ENCODE data around the gene PSMC1. TPM values are rescaled to one million over a fixed set of nuclear protein-coding genes. Genes with fewer than 3 reads are reported as not detected.

PSMC1 gene
- total and polyA plus RNA-seq, 7 experiments from 2014 or later = 47.9 to 101 (median 72.4) TPM

DNA sequence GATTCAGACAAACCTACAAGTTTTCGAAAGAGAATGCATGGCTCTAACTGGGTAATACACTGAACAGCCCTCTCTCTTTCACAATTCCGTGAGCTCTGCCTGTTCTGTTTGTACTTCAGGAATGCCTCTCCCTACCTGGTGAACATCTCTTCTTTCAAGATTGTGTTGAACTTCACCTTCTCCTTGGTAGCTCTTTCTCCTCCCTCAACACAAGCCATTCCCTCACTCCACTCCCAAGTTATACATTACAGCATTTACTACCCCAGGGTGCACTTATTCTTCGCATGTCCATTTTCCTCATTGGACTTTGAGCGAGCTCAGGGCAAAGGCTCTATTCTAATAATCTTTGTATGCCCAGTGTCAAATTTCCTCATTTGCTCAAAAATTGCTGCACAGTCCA, 47.1 kb downstream of the PSMC1 start:
- POLR2A ChIA-PET = no interaction called here
- H3K4me3 Mint-ChIP-seq = no peak overlapping the region
- DNase-seq (no peak), ATAC-seq (no peak)
- peaks cover 15 to 48% (median 38%) of the 10 kb centered on the region in 5 donors for H3K36me3 Mint-ChIP-seq
- H3K27me3 Mint-ChIP-seq = no peaks in the 10 kb centered on the region
- Histone ChIP-seq H3K27me3 (ENCODE audit: control insufficient read depth in 2 of 2, insufficient read depth in 2 of 2, low read length in 2 of 2) (no peaks in the 10 kb centered on the region), H3K27ac (ENCODE audit: low read depth, low read length) (no peak overlapping the region), H3K9me3 (ENCODE audit: control insufficient read depth in 2 of 3, low read length in 3 of 3) (no peaks in the 10 kb centered on the region), H3K4me1 (ENCODE audit: control insufficient read depth in 2 of 2, insufficient read depth in 2 of 2, low read length in 2 of 2) (no peaks in the 10 kb centered on the region), H3K36me3 (ENCODE audit: control insufficient read depth in 2 of 3, insufficient read depth in 3 of 3, low read length in 3 of 3) (peaks cover 3 to 43% (median 5%) of the 10 kb centered on the region in 3 experiments), H3K4me3 (ENCODE audit: low read length) (no peak overlapping the region)
- peaks cover 0 to 2% (median 0%) of the 10 kb centered on the region in 11 donors for H3K9me3 Mint-ChIP-seq
- CTCF ChIA-PET = interaction anchor here (0.5 to 2.8 kb wide), 2 partner anchors 74 to 394 kb away, joined by 5 to 16 read pairs; no protein-coding TSS in a partner anchor
- peak overlapping the region in 3 of 9 donors; percentile 9 to 75 (median 68) for H3K27ac Mint-ChIP-seq
- H3K4me1 Mint-ChIP-seq = peaks cover 13 to 31% (median 20%) of the 10 kb centered on the region in 7 donors
- intact Hi-C loops (cut with micrococcal nuclease) = no loop called here

DNA sequence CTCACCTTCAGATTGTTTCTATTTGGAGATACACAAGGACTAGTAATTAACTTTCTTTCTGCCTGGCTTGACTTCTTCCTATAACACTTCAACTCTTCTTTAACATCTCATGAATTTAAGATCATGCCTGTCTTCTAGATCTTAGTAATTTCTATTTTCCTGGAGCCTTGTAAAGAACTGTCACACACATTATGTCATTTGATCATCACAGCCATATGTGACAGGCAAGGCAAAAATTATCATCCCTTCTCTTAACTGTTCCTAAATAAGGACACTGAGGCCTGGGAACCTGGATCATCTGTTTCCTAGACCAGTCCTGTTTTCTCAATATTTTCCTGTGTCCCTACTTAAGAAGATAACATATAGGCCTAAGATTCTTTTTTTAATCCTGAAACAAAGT, 48.1 kb downstream of the PSMC1 start:
- Mint-ChIP-seq H3K27me3 (no peaks in the 10 kb centered on the region), H3K36me3 (peaks cover 19 to 56% (median 45%) of the 10 kb centered on the region in 5 donors)

DNA sequence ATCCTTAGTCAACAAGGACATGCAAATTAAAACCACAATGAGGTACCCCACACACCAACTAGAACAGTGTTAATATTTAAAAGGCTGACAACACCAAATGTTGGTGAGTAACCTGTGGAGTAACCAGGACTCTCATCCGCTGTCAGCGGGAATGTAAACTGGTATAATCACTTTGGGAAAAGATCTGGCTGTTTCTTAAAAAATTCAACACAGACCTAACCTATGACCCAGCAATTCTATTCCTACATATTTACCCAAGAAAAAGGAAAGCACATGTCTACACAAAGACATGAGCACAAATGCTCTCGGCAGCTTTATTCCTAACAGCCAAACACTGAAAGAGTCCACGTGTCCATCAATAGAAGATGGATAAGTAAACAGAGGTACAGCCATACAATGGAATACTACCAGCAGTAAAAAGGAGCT, 48.8 kb downstream of the PSMC1 start:
- Histone ChIP-seq H3K4me1 (ENCODE audit: control insufficient read depth in 2 of 2, insufficient read depth in 2 of 2, low read length in 2 of 2) (no peaks in the 10 kb centered on the region), H3K36me3 (ENCODE audit: control insufficient read depth in 2 of 3, insufficient read depth in 3 of 3, low read length in 3 of 3) (peaks cover 3 to 59% (median 5%) of the 10 kb centered on the region in 3 experiments), H3K27me3 (ENCODE audit: control insufficient read depth in 2 of 2, insufficient read depth in 2 of 2, low read length in 2 of 2) (no peaks in the 10 kb centered on the region), H3K4me3 (ENCODE audit: low read length) (no peak overlapping the region), H3K9me3 (ENCODE audit: control insufficient read depth in 2 of 3, low read length in 3 of 3) (no peaks in the 10 kb centered on the region), H3K27ac (ENCODE audit: low read depth, low read length) (no peak overlapping the region)
- peaks cover 20 to 61% (median 52%) of the 10 kb centered on the region in 5 donors for H3K36me3 Mint-ChIP-seq
- no peak for ATAC-seq
- H3K4me1 Mint-ChIP-seq = peaks cover 13 to 31% (median 20%) of the 10 kb centered on the region in 7 donors
- CTCF ChIA-PET = no interaction called here
- H3K27ac Mint-ChIP-seq = peak overlapping the region in 2 of 9 donors; percentile 5 to 15
- H3K9me3 Mint-ChIP-seq = peaks cover 0 to 2% (median 0%) of the 10 kb centered on the region in 11 donors
- POLR2A ChIA-PET = no interaction called here
- DNase-seq = no peak
- intact Hi-C loops (cut with micrococcal nuclease) = no loop called here
- H3K27me3 Mint-ChIP-seq = no peaks in the 10 kb centered on the region
- no peak overlapping the region for H3K4me3 Mint-ChIP-seq

More for the DNA sequence above, 48.1 kb downstream of the PSMC1 start:
- Histone ChIP-seq H3K27ac (ENCODE audit: low read depth, low read length) (no peak overlapping the region), H3K36me3 (ENCODE audit: control insufficient read depth in 2 of 3, insufficient read depth in 3 of 3, low read length in 3 of 3) (peaks cover 3 to 53% (median 5%) of the 10 kb centered on the region in 3 experiments), H3K4me1 (ENCODE audit: control insufficient read depth in 2 of 2, insufficient read depth in 2 of 2, low read length in 2 of 2) (no peaks in the 10 kb centered on the region), H3K9me3 (ENCODE audit: control insufficient read depth in 2 of 3, low read length in 3 of 3) (no peaks in the 10 kb centered on the region), H3K27me3 (ENCODE audit: control insufficient read depth in 2 of 2, insufficient read depth in 2 of 2, low read length in 2 of 2) (no peaks in the 10 kb centered on the region), H3K4me3 (ENCODE audit: low read length) (no peak overlapping the region)
- CTCF ChIA-PET = no interaction called here
- peaks cover 0 to 2% (median 0%) of the 10 kb centered on the region in 11 donors for H3K9me3 Mint-ChIP-seq
- intact Hi-C loops (cut with micrococcal nuclease) = no loop called here
- H3K4me3 Mint-ChIP-seq = no peak overlapping the region
- no peak overlapping the region for H3K27ac Mint-ChIP-seq
- H3K4me1 Mint-ChIP-seq = peaks cover 13 to 31% (median 20%) of the 10 kb centered on the region in 7 donors
- no peak for DNase-seq
- POLR2A ChIA-PET = no interaction called here
- ATAC-seq = no peak

DNA sequence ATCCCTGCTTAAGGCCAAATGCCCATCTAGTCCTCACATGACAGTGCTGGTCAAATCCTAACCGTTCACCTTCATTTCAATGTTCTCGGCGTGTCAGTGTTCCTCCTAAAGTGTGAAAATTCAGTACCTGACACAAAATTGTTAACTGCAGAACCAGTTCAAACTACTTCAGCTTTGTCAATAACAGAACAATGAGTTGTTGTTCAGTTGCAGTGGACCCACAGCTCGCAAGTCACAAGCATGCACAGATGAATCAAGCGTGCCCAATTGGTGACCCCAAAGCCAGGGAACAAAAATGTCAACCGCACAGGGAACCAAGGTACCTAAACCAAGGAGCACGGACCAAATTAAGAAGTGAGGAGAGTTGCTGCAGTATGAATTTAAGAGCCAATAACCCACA, 52.2 kb downstream of the PSMC1 start:
- H3K27me3 ChIP-seq (ENCODE audit: control insufficient read depth in 2 of 2, insufficient read depth in 2 of 2, low read length in 2 of 2) = no peaks in the 10 kb centered on the region
- Mint-ChIP-seq H3K27ac (peak overlapping the region in 1 of 9 donors; percentile 36), H3K36me3 (peaks cover 18 to 76% (median 56%) of the 10 kb centered on the region in 5 donors), H3K4me1 (peaks cover 0 to 12% (median 2%) of the 10 kb centered on the region in 7 donors), H3K9me3 (no peaks in the 10 kb centered on the region), H3K27me3 (no peaks in the 10 kb centered on the region), H3K4me3 (no peak overlapping the region)
- no peaks in the 10 kb centered on the region for H3K4me1 ChIP-seq (ENCODE audit: control insufficient read depth in 2 of 2, insufficient read depth in 2 of 2, low read length in 2 of 2)
- no peak overlapping the region for H3K27ac ChIP-seq (ENCODE audit: low read depth, low read length)
- no peak overlapping the region for H3K4me3 ChIP-seq (ENCODE audit: low read length)
- DNase-seq = no peak
- CTCF ChIA-PET = interaction anchor here (1.2 kb wide), 1 partner anchor 388 kb away, joined by 3 read pairs; no protein-coding TSS in a partner anchor
- POLR2A ChIA-PET = interaction anchor here (0.6 kb wide), 1 partner anchor 9 kb away, joined by 3 read pairs; no protein-coding TSS in a partner anchor
- no peaks in the 10 kb centered on the region for H3K9me3 ChIP-seq (ENCODE audit: control insufficient read depth in 2 of 3, low read length in 3 of 3)
- peaks cover 7 to 70% (median 14%) of the 10 kb centered on the region in 3 experiments for H3K36me3 ChIP-seq (ENCODE audit: control insufficient read depth in 2 of 3, insufficient read depth in 3 of 3, low read length in 3 of 3)
- ATAC-seq = no peak
- intact Hi-C loops (cut with micrococcal nuclease) = no loop called here

DNA sequence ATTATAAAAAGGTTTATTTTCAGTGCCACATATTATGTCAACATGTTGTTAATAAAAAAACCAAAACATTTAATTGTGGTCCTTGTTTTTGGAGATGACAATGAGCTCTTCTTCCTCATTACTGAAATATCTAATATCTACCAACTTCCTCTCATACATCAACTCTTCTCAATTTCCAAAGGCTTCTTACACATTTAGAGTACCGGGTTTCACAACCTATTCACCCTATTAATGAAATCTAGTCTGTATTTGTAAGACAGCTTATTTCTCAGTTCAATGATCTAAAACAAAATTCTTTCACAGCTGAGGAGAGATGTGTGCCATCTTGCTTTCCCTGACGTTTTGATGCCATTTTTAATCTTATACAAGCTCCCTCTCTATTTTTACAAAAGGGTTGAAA, 60.9 kb downstream of the PSMC1 start:
- no peaks in the 10 kb centered on the region for H3K27me3 ChIP-seq (ENCODE audit: control insufficient read depth in 2 of 2, insufficient read depth in 2 of 2, low read length in 2 of 2)

DNA sequence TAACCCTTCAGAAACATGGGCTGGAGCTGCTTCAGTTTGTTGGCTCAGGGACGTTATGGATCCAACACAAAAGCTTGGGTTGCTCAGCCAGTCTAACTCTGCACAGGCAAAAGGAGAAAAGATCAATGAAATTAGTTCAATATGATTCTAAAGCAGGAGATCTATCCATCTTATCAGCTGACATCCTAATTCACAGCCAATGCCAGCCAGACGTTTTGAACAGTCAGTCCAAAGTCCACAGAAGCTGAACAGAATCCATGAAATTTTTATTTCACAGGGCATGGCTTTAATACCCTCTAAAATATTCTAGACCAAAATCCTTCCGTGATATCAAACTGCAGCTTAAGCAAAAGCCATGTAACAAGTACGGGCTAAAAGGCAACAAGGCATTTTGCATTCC, 61.7 kb downstream of the PSMC1 start:
- H3K9me3 ChIP-seq (ENCODE audit: control insufficient read depth in 2 of 3, low read length in 3 of 3) = no peaks in the 10 kb centered on the region
- peaks cover 0 to 4% of the 10 kb centered on the region in 2 donors for H3K4me1 ChIP-seq (ENCODE audit: control insufficient read depth in 2 of 2, insufficient read depth in 2 of 2, low read length in 2 of 2)
- H3K4me1 Mint-ChIP-seq = peaks cover 8 to 29% (median 26%) of the 10 kb centered on the region in 7 donors
- peaks cover 0 to 9% (median 0%) of the 10 kb centered on the region in 11 donors for H3K9me3 Mint-ChIP-seq
- peaks cover 25 to 59% (median 42%) of the 10 kb centered on the region in 5 donors for H3K36me3 Mint-ChIP-seq
- no peak for DNase-seq
- intact Hi-C loops (cut with micrococcal nuclease) = no loop called here
- no peak overlapping the region for H3K4me3 ChIP-seq (ENCODE audit: low read length)
- ChIA-PET POLR2A (interaction anchor here (0.6 kb wide), 1 partner anchor 29 kb away, joined by 3 read pairs; no protein-coding TSS in a partner anchor), CTCF (interaction anchor here (0.6 kb wide), 1 partner anchor 1484 kb away, joined by 5 read pairs; no protein-coding TSS in a partner anchor)
- no peak overlapping the region for H3K27ac Mint-ChIP-seq
- H3K36me3 ChIP-seq (ENCODE audit: control insufficient read depth in 2 of 3, insufficient read depth in 3 of 3, low read length in 3 of 3) = peaks cover 0 to 37% (median 0%) of the 10 kb centered on the region in 3 experiments
- H3K4me3 Mint-ChIP-seq = no peak overlapping the region
- no peaks in the 10 kb centered on the region for H3K27me3 Mint-ChIP-seq
- no peak overlapping the region for H3K27ac ChIP-seq (ENCODE audit: low read depth, low read length)
- ATAC-seq = no peak
- no peaks in the 10 kb centered on the region for H3K27me3 ChIP-seq (ENCODE audit: control insufficient read depth in 2 of 2, insufficient read depth in 2 of 2, low read length in 2 of 2)

More for the DNA sequence above, 60.9 kb downstream of the PSMC1 start:
- Histone ChIP-seq H3K27ac (ENCODE audit: low read depth, low read length) (no peak overlapping the region), H3K4me1 (ENCODE audit: control insufficient read depth in 2 of 2, insufficient read depth in 2 of 2, low read length in 2 of 2) (peaks cover 0 to 4% of the 10 kb centered on the region in 2 donors), H3K4me3 (ENCODE audit: low read length) (no peak overlapping the region), H3K9me3 (ENCODE audit: control insufficient read depth in 2 of 3, low read length in 3 of 3) (no peaks in the 10 kb centered on the region), H3K36me3 (ENCODE audit: control insufficient read depth in 2 of 3, insufficient read depth in 3 of 3, low read length in 3 of 3) (peaks cover 0 to 42% (median 1%) of the 10 kb centered on the region in 3 experiments)
- ChIA-PET CTCF (no interaction called here), POLR2A (interaction anchor here (0.6 kb wide), 1 partner anchor 9 kb away, joined by 3 read pairs; no protein-coding TSS in a partner anchor)
- intact Hi-C loops (cut with micrococcal nuclease) = no loop called here
- Mint-ChIP-seq H3K4me3 (no peak overlapping the region), H3K36me3 (peaks cover 25 to 64% (median 43%) of the 10 kb centered on the region in 5 donors), H3K27me3 (no peaks in the 10 kb centered on the region), H3K4me1 (peaks cover 8 to 25% (median 24%) of the 10 kb centered on the region in 7 donors), H3K27ac (no peak overlapping the region), H3K9me3 (peaks cover 0 to 9% (median 0%) of the 10 kb centered on the region in 11 donors)
- ATAC-seq (no peak), DNase-seq (no peak)

Data from naive thymus-derived CD4-positive, alpha-beta T cell (primary cell).